Right ventricle myocardium superior (tissue), 1 donor: Measurements from ENCODE around the gene MALT1. TPM values are rescaled to one million over a fixed set of nuclear protein-coding genes. Genes with fewer than 3 reads are reported as not detected.

Experiments used
- ATAC-seq: fragments of 200-7000 bp; cut with Tn5 transposase; one replicate; pipeline ENCODE4 v1.9.1; 2020; ENCODE audit warnings: mild to moderate bottlenecking; ENCODE audit not compliant: poor library complexity
- DNase-seq: peaks from one replicate; pipeline ENCODE4 v3.0.0-alpha.2; 2020
- intact Hi-C: fragments of 100-400 bp; cut with DNase I; formaldehyde crosslinking; loops from one replicate; pipeline ENCODE4 v1.11.2; 2022
- total RNA-seq: library from RNA; stranded (reverse); fragmentation: NEBNext Ultra II Directional; extraction: Animal tissue kit (Norgen Biotek cat#: 25700); gene quantifications from one replicate; pipeline ENCODE4 v1.2.1, GENCODE V29; 2021
- donor health status: DM: no; HTN: yes; CAD: no; lungs with severe emphysema.

Gene MALT1
- total RNA-seq, 1 donor from 2014 or later: 10.2 TPM

DNA sequence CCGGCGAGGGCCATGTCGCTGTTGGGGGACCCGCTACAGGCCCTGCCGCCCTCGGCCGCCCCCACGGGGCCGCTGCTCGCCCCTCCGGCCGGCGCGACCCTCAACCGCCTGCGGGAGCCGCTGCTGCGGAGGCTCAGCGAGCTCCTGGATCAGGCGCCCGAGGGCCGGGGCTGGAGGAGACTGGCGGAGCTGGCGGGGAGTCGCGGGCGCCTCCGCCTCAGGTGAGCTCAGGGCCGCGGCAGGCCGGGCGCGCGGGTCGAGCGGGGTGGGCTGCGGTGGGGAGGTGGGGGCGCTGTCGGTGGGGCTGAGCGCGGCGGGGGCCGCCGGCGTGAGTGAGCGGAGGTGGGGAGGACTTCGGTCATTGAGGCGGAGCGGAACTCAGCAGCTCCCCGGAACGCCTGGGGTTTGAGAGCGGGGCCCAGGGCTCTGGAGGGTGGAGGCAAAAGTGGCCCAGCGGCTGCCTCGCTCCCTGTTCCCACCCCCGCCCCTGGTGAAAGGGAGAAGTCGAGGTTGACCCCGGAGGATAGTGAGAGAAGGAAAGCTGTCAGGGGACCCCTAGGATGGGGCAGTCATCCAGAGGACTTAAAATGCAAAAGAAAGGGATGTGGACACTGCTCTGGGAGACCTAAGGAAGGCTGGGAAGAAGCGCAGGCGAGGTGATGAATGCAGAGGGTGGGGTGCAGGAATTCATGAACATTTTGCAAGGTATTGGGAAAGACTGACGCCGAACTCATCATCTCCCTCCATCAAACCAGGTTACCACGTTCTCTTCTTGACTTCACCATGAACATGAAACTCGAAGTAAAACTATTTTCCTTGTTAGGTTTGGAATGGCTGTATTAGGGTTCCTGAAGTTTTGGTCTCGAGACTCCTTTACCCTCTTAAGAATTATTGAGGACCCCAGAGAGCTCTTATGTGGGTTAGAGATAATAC, 633 bp downstream of the MALT1 start:
- ATAC-seq (peak; percentile 62), DNase-seq (peak; percentile 70)
- intact Hi-C loops: loop anchor here (10.0 kb wide), 1 partner anchor 93 kb away; no protein-coding TSS in a partner anchor

DNA sequence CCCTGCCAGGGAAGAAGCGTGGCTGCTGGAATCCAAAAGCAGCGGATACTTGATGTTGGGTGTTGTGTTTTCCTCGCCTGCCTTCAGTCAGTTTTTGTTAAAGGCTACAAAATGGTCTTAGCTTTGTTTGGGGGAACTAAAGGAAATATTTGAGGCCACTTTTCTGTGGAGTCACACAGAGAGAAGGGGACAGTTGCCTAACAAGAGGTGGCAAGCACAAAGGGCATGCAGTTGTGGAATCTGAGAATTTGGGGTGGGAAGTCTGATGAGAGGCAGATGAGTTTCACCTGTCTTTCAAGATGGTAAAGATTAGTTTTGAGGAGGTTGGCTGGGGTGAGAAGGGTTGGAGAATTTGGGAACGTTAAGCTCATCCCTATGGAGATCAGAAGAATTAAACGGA, 2.9 kb downstream of the MALT1 start:
- no peak for ATAC-seq
- intact Hi-C loops: loop anchor here (10.0 kb wide), 1 partner anchor 91 kb away; no protein-coding TSS in a partner anchor
- DNase-seq: no peak

DNA sequence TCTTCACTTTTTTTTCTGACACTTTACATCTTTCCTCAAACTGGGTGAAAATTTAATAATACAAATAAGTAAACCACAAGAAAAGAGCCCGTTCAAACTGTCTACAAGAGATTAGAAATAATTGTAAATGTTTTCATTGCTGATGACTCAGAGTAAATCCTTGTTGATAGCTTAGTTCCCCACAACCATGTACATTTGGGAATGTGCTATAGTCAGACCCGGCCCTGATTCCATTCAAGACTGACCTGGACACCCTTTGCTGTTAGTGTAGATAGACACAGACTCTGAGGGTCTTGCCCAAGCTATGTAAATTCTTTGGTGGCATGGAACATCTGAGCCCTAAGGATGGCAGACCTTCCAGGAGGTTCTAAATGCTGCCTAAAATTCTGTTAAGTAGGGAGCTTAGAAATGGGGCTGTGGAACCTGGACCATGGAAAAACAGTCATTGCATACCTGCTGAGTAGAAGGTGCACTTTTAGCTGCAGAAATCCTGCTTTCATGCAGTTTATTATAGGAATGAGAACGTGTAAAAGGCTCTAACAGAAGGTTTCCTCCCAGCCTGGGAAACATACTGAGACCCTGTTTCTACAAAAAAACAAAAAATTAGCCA, 3.7 kb downstream of the MALT1 start:
- ATAC-seq (no peak), DNase-seq (no peak)
- intact Hi-C loops: loop anchor here (10.0 kb wide), 1 partner anchor 90 kb away; no protein-coding TSS in a partner anchor

DNA sequence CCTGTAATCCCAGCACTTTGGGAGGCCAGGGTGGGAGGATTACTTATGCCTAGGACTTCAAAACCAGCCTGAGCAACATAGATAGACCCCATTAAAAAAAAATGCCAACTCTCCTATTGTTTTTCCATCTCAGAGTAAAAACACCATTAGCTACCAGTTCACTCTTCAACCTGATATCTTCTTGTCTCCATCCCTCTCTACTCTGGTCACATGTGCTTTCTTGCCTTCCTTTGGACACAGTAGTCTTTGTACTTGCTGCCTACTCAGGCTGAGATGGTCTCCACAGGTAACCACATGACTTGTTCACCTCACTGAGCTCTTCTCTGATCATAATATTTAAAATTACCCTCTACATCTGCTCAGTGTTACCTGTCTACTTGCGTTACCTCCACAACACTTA, 5.0 kb downstream of the MALT1 start:
- intact Hi-C loops: loop anchor here (10.0 kb wide), 1 partner anchor 89 kb away; no protein-coding TSS in a partner anchor
- DNase-seq (no peak), ATAC-seq (no peak)

DNA sequence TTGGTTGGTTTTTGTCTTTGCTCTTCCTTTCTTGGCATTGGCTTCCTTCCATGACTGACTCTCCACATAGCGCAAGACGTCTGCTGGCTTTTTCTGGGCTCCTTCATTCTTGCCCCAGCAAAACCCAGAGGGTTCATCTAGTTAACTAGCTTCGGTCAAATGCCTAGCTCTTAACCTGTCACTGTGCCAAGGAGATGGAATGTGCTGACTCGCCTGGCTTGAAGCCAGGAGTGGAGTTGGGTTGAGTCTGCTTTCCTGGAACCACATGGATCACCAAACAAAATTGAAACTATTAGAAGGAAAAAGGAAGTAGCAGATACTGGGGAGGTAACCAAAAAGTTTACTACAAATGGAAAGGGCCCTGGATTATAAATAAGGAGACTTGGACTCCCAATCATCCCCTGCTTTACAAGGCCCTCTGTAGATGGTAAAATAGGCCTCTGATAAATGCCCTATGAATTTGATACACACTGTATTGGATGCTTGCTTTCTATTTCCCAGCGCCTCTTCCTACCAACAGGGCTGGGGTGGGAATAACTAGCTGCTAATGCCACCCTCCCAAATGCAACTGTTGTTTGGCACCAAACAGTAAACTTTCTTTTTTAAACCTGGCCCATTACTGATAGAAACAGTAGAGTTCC, 11.3 kb downstream of the MALT1 start:
- peak; percentile 70 for DNase-seq
- peak; percentile 52 for ATAC-seq
- intact Hi-C loops: no loop called here

DNA sequence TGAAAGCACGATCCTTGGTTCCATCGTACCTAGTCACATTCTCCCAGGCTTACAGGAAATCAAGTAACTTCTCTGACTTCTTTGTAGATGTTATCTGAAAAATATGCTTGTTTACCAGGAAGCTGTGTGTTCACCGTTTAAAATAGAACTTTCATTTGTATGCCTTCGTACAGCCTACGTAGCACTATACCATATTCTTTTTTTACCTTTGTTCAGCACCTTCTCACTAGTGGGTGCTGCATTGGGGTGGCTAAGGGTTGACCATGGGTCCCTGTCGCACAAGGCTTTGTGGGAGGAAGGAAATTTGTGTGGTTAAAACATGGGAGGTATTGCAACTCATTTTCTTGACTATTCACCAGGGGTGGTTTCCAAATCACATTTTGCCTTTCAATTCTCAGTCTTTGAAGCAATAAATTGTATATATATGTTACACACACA, 16.6 kb downstream of the MALT1 start:
- intact Hi-C loops: no loop called here
- ATAC-seq (no peak), DNase-seq (no peak)

DNA sequence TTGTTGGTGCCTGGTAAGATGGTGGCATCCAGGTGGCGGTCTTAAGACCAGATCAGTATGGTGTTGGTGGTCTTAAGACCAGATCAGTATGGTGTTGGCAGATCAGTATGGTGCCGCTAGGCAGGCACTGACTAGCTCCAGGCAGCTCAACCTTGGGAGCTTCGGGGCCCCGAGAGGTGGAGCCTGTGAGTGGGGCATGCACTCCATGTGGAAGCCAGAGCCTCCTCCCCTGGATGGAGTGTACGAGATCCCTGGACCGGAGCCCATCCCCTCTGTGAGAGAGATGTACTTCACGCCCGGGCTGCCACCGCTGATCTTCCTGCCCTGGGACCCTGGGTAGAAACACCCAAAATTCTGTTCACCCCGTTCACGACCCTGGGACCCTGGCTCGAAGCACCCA, 19.0 kb downstream of the MALT1 start:
- DNase-seq (no peak), ATAC-seq (no peak)
- intact Hi-C loops: no loop called here

DNA sequence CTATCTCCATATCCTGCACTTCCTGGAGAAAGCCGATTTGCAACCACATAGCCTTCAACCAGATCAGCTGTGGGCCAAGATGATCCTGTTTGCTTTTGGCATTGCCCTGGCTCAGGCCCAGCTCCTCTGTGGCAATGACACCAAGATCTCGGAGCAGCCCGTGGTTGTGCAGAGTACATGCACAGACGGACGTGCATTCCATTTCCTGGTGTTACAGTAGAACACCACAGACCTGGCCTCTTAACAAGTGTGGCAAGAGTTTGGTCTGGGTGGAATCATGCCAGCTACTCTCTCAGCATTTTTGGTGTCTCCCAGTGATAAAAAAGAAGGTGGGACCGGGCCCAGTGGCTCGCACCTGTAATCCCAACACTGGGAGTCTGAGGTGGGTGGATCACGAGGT, 20.0 kb downstream of the MALT1 start:
- DNase-seq (no peak), ATAC-seq (peak; percentile 30)
- intact Hi-C loops: no loop called here

DNA sequence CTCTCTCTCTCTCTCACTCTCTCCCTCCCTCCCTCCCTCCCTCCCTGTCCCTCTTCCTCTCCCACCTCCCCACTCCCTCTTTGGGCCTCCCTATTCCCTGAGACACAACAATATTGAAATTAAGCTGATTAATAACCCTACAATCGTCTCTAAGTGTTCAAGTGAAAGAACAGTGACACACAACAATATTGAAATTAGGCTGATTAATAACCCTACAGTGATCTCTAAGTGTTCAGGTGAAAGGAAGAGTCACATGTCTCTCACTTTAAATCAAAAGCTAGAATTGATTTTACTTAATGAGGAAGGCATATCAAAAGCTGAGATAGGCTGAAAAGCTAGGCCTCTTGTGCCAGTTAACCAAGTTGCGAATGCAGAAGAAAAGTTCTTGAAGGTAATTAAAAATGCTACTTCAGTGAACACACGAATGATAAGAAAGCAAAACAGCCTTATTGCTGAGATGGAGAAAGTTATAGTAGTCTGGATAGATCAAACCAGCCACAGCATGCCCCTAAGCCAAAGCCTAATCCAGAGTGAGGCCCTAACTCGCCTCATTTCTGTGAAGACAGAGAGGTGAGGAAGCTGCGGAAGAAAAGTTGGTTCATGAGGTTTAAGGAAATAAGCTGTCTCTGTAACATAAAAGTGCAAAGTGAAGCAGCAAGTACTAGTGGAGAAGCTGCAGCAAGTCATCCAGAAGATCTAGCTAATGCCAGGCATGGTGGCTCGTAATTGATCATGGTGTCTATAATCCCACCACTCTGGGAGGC, 21.3 kb downstream of the MALT1 start:
- no peak for ATAC-seq
- DNase-seq: no peak
- intact Hi-C loops: no loop called here

DNA sequence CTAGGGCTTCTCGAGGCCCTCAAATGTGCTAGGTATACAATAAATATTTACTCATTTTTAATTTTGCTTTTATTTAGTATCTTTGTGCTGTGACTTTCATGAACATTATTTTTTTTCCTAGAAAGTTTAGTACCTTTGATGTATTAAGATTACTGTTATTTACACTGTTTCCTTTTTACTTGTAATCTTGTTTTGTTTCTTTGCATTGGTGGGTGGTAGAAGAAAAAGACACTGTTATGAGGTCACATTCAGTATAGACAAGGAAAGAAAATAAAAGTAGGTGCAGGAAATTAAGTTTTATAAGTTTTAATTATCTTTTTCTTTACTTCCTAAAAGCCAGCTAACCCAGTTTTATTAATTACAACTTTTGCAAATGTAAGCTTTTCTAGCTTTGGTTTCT, 23.0 kb downstream of the MALT1 start:
- DNase-seq (no peak), ATAC-seq (no peak)
- intact Hi-C loops: no loop called here

DNA sequence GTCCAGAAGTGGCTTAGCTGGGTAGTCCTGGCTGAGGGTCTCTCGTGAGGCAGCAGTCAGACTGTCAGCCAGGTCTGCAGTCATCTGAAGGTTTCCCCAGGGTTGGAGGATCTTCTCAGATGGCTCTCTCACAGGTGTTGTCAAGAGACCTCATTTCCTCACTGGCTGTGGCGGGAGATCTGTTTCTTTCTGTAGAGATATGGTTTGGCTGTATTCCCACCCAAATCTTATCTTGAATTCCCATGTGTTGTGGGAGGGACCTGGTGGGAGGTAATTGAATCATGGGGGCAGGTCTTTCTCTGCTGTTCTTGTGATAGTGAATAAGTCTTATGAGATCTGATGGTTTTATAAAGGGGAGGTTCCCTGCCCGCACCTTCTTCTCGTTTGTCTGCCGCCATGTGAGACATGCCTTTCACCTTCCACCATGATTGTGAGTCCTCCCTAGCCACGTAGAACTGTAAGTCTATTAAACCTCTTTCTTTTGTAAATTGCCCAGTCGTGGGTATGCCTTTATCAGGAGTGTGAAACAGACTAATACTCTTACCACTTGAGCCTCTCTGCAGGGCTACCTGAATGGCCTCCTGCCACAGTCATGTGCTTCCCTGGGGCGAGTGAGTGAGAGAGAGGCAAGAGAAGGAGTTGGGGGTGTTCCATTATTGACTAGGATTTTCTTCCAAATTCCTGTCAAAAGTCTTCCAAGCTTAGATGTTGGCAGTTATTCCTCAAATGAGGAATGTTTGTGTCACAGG, 23.6 kb downstream of the MALT1 start:
- intact Hi-C loops: no loop called here
- ATAC-seq (no peak), DNase-seq (no peak)

DNA sequence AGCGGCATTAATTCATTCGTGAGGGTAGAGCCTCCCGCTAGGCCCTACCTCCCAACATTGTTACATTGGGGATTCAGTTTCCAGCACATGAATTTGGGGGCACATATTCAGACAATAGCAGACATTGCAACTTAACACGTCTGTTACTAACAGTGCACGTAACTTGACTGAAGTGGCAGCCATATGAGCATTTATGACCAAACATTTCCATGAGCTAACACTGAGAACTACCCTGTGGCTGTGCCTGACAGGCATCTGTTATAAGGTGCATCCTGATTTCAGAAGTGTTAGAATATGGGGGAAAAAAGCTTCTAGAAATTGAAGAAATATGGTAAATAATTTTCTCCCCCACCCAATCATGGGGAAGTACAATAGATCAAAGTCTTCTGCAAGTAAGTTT, 24.5 kb downstream of the MALT1 start:
- no peak for ATAC-seq
- DNase-seq: no peak
- intact Hi-C loops: no loop called here

DNA sequence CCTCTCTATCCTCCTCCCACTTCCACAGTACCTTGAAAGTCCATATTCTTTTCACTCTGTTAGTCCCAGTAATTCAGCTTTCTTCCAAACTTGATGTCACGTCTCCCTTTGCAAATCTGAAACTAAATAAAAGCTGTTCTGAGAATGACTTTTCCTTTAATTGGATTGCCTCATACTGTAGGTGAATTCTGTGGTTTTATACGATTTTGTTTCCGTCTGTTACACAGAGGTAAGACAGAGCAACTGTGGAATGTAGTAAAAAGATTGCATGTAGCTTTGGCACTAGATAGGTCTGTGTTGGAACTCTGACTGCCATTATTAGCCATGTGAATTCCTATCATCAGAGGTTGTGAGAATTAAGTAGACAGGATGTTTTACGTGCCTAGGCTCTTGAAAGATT, 25.9 kb downstream of the MALT1 start:
- intact Hi-C loops: no loop called here
- peak; percentile 36 for ATAC-seq
- DNase-seq: no peak

DNA sequence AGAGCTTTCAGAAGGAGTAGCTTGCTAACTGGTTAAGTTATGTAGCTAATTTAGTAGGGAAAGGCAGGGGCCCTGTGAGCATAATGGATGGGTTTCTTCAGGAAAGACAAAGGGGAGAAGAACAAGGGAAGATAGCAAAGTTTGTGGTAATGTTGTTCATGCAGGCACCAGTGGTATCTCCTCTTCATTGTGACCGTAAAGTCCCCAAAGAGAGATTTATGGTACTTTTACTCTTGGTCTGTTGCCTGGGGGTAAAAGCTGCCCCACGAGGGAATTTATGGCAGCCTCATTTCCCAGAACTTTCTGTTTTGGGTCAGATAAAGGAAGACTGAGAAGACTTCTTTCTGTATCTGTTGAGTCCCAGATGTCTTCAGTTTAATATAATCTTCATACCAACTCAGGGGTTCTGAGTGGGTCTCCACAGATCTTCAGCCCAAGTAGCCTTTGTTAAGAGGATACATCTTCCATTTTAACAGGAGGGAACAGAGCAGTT, 27.5 kb downstream of the MALT1 start:
- no peak for DNase-seq
- intact Hi-C loops: no loop called here
- ATAC-seq: no peak

DNA sequence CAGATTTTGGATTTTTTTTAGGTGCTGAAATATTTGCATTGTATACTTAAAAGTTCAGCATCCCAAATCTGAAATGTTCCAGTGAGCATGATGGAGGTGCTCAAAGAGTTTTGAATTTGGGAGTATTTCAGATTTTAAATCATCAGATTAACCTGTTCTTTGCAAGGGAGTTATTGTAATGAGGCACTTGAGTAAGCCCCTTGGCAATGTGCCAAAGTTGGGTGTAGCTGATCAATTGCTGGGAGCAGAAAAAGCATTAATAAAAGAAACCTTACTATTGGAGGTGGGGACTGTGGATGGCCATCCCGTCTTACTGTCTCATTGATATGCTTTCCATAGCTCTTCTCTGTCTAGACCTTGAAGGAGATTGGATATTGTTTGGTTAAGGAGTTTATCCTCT, 28.3 kb downstream of the MALT1 start:
- no peak for ATAC-seq
- intact Hi-C loops: no loop called here

DNA sequence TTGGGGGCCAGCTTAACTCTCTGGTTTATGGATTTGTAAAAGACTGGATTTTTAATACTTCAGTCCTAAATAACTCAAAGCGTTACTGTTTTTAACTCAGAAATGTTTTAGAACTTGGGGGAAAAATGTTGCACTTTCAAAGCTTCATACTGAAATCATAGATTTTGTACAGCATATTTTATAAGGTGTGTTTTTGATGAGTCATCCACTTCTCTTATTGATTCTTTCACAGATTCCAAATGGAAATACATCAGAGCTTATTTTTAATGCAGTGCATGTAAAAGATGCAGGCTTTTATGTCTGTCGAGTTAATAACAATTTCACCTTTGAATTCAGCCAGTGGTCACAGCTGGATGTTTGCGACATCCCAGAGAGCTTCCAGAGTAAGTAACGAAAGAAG, 28.9 kb downstream of the MALT1 start:
- intact Hi-C loops: no loop called here
- ATAC-seq (no peak), DNase-seq (no peak)

More for the DNA sequence above, 28.3 kb downstream of the MALT1 start:
- DNase-seq: no peak

DNA sequence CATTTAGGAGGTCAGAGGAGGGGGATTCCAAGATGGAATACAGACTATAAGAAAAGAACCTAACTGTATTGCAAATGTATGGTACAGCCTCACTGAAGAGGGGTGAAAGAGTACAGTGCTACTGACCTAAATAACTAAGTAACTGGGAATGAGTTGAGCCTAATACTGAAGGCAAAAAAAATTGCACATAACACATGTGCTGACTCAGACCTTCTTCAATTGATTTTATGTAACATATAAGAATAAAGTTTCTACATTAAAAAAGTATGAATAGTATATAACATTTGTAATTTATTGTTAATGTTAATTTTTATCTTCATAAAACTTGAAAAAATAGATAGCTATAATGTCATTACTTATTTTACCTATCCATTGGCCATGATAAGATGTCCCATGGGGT, 41.7 kb downstream of the MALT1 start:
- ATAC-seq (no peak), DNase-seq (no peak)
- intact Hi-C loops: no loop called here

DNA sequence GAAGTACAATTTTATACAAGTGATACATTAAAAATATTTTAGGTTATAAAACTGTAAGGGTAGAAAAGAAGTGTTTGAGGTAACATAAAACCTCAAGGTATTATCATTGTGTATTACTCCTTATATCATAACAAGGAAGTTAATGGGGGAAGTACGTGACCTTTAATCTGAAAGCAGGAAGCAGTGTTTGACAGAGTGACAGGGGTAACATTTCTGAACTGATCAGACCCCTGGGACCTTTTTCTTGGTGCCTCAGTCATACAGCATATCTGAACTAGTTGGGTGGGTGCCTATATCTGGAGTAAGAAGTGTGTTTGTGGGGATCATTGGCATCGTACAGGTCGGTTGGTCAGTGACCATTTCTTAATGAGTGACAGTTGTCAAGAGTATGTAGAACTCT, 43.0 kb downstream of the MALT1 start:
- no peak for ATAC-seq
- intact Hi-C loops: no loop called here

More for the DNA sequence above, 43.0 kb downstream of the MALT1 start:
- no peak for DNase-seq
